KMS-11 (cell line): Measurements from ENCODE around the gene ALPK1.
"Not testable (repeated sequence)": the region's sequence is repeated elsewhere in the genome, so short reads cannot be mapped to it uniquely, and the experiment has no call there.

Experiments used
- H2AFZ ChIP-seq: fragments of 200-600 bp; sonication (generic); 2 replicates; pipeline ENCODE4 v1.6.1; 2016; ENCODE audit warnings: antibody characterized with exemption, mixed run types, low read depth
- H3K27ac ChIP-seq: fragments of 200-600 bp; sonication (generic); 2 replicates; pipeline ENCODE4 v1.6.1; 2016; ENCODE audit warnings: mild to moderate bottlenecking, mixed run types
- H3K27me3 ChIP-seq: fragments of 200-600 bp; sonication (generic); 2 replicates; pipeline ENCODE4 v1.6.1; 2017; ENCODE audit warnings: mild to moderate bottlenecking, low read depth, mixed run types, moderate library complexity; ENCODE audit not compliant: insufficient read depth
- H3K36me3 ChIP-seq: fragments of 200-600 bp; sonication (generic); 2 replicates; pipeline ENCODE4 v1.6.1; 2017; ENCODE audit warnings: mild to moderate bottlenecking, mixed run types; ENCODE audit not compliant: insufficient read depth
- H3K4me1 ChIP-seq: fragments of 200-600 bp; sonication (generic); 2 replicates; pipeline ENCODE4 v1.6.1; 2016; ENCODE audit warnings: mild to moderate bottlenecking, low read depth, mixed run types; ENCODE audit not compliant: poor library complexity, severe bottlenecking
- H3K4me2 ChIP-seq: fragments of 200-600 bp; sonication (generic); 2 replicates; pipeline ENCODE4 v1.7.0; 2016; ENCODE audit warnings: mild to moderate bottlenecking, mixed run types
- H3K4me3 ChIP-seq: fragments of 200-600 bp; sonication (generic); IDR thresholded peaks from 2 replicates; pipeline ENCODE4 v1.6.1; 2017; ENCODE audit warnings: low read depth, low read length, mixed read lengths; ENCODE audit not compliant: insufficient read depth
- H3K79me2 ChIP-seq: fragments of 200-600 bp; sonication (generic); 2 replicates; pipeline ENCODE4 v1.6.1; 2016; ENCODE audit warnings: low read depth, mixed run types; ENCODE audit not compliant: insufficient read depth
- H3K9ac ChIP-seq: fragments of 200-600 bp; sonication (generic); 2 replicates; pipeline ENCODE4 v1.6.1; 2016; ENCODE audit warnings: mild to moderate bottlenecking, mixed run types
- H4K20me1 ChIP-seq: fragments of 200-600 bp; sonication (generic); 2 replicates; pipeline ENCODE4 v1.6.1; 2016; ENCODE audit warnings: mild to moderate bottlenecking, mixed run types; ENCODE audit not compliant: insufficient read depth
- TF ChIP-seq, protein P1 (sequence below): fragments of 200-600 bp; sonication (generic); conservative IDR thresholded peaks from 2 replicates; pipeline ENCODE4 v1.6.1; 2017; ENCODE audit warnings: low read depth, mild to moderate bottlenecking, antibody characterized with exemption, low read length, moderate library complexity, mixed read lengths

ALPK1 gene

DNA sequence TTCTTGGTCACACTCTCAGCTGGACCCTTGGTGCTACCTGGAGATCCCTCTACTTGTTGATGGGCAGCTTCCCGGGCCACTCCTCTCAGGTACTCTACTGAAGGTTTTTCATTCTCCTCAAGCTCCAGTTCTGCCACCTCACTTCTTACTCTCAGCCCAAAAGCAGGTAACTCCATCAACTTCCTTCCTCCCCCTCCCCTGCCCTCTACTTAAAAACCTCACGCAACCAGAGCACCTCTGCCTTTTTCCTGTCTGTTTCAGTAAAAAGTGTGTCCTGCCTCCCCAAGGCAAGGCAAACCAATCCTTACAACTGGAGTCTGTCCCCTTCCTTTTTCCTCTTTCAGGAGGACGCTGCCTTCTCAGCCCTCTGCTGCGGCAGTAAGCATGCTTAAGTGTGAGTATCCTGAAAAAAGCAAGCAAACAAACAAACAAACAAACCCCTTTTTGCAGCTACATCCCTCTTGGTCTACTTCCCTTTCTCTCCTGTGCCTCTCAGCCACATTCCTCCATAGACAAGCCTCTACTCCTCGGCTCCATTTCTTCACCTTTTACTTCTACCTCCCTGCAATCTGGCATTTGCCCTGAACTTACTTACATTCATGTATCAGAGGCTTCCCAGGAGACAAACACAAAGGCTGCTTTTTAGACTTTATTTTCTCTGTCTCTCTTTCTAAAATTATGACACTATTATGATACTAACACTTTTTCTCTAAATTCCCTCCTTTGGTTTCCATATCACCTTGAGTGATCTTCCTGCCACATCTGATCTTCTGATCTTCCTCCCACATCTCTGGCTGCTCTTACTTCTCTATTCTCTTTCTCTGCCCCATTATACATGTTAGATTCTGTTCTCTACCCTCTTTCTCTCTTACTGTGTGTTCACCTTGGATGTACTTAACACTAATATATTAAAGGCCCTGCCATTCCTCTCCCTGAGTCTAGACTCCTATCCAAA is 5.4 kb downstream of the ALPK1 start:
- Histone ChIP-seq H3K4me1 (peaks cover 22% of the 10 kb centered on the region), H3K4me3 (no peak overlapping the region), H3K36me3 (no peaks in the 10 kb centered on the region), H3K9ac (no peak overlapping the region), H3K79me2 (no peaks in the 10 kb centered on the region), H4K20me1 (no peaks in the 10 kb centered on the region), H3K27me3 (no peaks in the 10 kb centered on the region), H3K27ac (no peak overlapping the region), H3K4me2 (no peak overlapping the region), H2AFZ (no peak overlapping the region)
- TF ChIP-seq, protein P1, sequence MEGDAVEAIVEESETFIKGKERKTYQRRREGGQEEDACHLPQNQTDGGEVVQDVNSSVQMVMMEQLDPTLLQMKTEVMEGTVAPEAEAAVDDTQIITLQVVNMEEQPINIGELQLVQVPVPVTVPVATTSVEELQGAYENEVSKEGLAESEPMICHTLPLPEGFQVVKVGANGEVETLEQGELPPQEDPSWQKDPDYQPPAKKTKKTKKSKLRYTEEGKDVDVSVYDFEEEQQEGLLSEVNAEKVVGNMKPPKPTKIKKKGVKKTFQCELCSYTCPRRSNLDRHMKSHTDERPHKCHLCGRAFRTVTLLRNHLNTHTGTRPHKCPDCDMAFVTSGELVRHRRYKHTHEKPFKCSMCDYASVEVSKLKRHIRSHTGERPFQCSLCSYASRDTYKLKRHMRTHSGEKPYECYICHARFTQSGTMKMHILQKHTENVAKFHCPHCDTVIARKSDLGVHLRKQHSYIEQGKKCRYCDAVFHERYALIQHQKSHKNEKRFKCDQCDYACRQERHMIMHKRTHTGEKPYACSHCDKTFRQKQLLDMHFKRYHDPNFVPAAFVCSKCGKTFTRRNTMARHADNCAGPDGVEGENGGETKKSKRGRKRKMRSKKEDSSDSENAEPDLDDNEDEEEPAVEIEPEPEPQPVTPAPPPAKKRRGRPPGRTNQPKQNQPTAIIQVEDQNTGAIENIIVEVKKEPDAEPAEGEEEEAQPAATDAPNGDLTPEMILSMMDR, result no peak

DNA sequence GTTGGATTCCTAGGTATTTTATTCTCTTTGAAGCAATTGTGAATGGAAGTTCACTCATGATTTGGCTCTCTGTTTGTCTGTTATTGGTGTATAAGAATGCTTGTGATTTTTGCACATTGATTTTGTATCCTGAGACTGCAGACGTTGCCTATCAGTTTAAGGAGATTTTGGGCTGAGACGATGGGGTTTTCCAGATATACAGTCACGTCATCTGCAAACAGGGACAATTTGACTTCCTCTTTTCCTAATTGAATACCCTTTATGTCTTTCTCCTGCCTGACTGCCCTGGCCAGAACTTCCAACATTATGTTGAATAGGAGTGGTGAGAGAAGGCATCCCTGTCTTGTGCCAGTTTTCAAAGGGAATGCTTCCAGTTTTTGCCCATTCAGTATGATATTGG is 8.3 kb downstream of the ALPK1 start:
- not testable (repeated sequence) for H3K27me3 ChIP-seq, H3K27ac ChIP-seq, H3K9ac ChIP-seq, H3K4me3 ChIP-seq, H3K36me3 ChIP-seq, H2AFZ ChIP-seq, H3K79me2 ChIP-seq, H4K20me1 ChIP-seq, H3K4me2 ChIP-seq, H3K4me1 ChIP-seq

DNA sequence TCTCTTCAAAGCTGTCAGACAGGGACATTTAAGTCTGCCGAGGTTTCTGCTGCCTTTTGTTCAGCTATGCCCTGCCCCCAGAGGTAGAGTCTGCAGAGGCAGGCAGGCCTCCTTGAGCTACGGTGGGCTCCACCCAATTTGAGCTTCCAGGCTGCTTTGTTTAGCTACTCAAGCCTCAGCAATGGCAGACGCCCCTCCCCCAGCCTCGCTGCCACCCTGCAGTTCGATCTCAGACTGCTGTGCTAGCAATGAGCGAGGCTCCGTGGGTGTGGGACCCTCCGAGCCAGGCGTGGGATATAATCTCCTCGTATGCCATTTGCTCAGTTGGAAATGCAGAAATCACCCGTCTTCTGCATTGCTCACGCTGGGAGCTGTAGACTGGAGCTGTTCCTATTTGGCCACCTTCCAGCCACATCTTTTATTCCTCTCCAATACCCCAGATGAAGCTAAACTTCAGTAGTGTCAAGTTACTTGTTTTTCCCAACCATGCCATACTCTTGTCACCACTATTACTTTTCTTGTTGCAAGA is 12.2 kb downstream of the ALPK1 start:
- H3K27ac ChIP-seq, H3K27me3 ChIP-seq, H3K9ac ChIP-seq, H3K79me2 ChIP-seq, H4K20me1 ChIP-seq, H2AFZ ChIP-seq, H3K4me3 ChIP-seq, H3K4me1 ChIP-seq, H3K4me2 ChIP-seq, H3K36me3 ChIP-seq: not testable (repeated sequence)

DNA sequence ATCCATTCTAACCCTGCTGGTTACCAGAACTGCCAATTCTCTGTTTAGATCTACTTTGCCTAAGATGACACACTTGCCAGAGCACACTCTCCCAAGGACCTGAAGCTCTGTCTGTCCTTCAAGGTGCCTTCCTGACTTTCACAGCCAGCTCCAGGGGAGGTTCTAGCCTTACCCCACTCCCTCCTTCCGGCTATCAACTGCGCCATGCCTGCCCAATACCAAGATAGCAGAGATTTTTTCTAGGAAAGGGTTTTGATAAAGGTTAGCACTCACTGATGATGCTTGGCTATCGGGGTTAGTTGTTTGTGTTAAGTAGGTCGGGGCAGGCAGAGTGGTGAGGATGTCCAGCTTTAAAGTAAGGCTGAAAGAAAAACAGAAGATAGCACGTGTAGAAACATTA is 14.3 kb downstream of the ALPK1 start:
- Histone ChIP-seq H3K4me1 (peaks cover 9% of the 10 kb centered on the region), H4K20me1 (no peaks in the 10 kb centered on the region), H2AFZ (no peak overlapping the region), H3K79me2 (no peaks in the 10 kb centered on the region), H3K27ac (no peak overlapping the region), H3K4me3 (no peak overlapping the region), H3K4me2 (no peak overlapping the region), H3K9ac (no peak overlapping the region), H3K27me3 (no peaks in the 10 kb centered on the region), H3K36me3 (no peaks in the 10 kb centered on the region)
- TF ChIP-seq, protein P1, result no peak

DNA sequence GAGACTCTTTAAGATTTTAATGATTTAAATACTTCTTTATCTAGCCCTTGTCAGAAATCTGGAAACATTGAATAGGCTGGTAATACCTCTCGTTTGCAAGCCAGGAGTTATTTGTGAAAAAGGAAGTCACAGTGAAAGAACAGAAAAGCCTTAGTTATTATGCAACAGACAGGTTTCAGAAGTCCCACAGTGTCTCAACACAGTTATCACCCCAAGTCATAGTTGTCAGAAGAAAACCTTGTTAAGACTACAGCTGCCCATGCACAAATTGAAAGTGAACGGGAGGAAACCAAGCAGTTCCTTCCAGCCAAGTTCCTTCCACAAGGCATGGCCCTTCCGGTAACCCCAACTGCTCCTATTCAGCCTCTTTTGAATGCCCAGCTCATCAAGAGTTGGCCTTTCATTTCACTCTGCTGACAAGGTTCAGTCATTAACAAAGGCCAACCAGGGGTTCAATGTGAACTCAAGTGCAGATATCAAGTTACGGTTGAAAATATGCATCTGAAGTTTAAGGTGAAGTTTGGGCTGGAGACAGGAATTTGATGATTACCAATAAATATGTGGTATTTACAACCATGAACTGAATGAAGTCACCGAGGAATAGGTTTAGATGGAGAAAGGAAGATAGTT is 15.6 kb downstream of the ALPK1 start:
- no peaks in the 10 kb centered on the region for H3K79me2 ChIP-seq
- H3K27me3 ChIP-seq, result no peaks in the 10 kb centered on the region
- no peak overlapping the region for H3K9ac ChIP-seq
- no peak overlapping the region for H2AFZ ChIP-seq
- no peaks in the 10 kb centered on the region for H3K36me3 ChIP-seq
- H3K27ac ChIP-seq, result no peak overlapping the region
- peaks cover 9% of the 10 kb centered on the region for H3K4me1 ChIP-seq
- no peak overlapping the region for H3K4me2 ChIP-seq
- no peaks in the 10 kb centered on the region for H4K20me1 ChIP-seq
- TF ChIP-seq, protein P1, result no peak
- H3K4me3 ChIP-seq, result no peak overlapping the region
